ENCODE data around the gene TRMT112.

- TF ChIP-seq CTCF (IDR thresholded peaks at IDR 0.05) (no peak), POLR2A (IDR thresholded peaks at IDR 0.05) (no peak)
Measured at GRCh38 chr11:64359712-64360445, 42.5 kb upstream of the TRMT112 start.
